H1 (cell line): ENCODE results near the gene MYH11. TPM values are rescaled to one million over a fixed set of nuclear protein-coding genes. Genes with fewer than 3 reads are reported as not detected.

Experiments
- CTCF ChIA-PET: fragments of 300-600 bp; sonication (Branson Sonifier 250); formaldehyde crosslinking; loops from one replicate; lab custom pipeline; 2021; ENCODE audit not compliant: partially characterized antibody; lab: Charles Lee
- POLR2A ChIA-PET: fragments of 300-600 bp; sonication (Branson Sonifier 250); formaldehyde crosslinking; loops from one replicate; lab custom pipeline; 2021; ENCODE audit warnings: inconsistent platforms; ENCODE audit not compliant: partially characterized antibody; lab: Charles Lee
- DNase-seq, 2 experiments: peaks; one replicate each; pipeline versions ENCODE4 v3.0.0 to v3.0.0-alpha.2; 2010 to 2022; ENCODE audit warnings: low spot score in 2 of 2, low read depth in 1 of 2, mixed read lengths in 1 of 2
- FAIRE-seq: peaks from 2 replicates; lab custom pipeline; 2011; peaks lifted over from hg19 to GRCh38; lab: Jason Lieb, UNC
- H2AFZ ChIP-seq: 2 replicates; pipeline ENCODE4 v1.8.1; 2012; ENCODE audit warnings: low read length, inconsistent platforms
- H2AK5ac ChIP-seq: 2 replicates; pipeline ENCODE4 v1.6.1; 2013; ENCODE audit warnings: low read depth, low read length
- H2BK120ac ChIP-seq: replicated peaks from 2 replicates; pipeline ENCODE3; 2013; ENCODE audit warnings: low read depth, low read length, inconsistent platforms
- H2BK12ac ChIP-seq: 2 replicates; pipeline ENCODE4 v1.6.1; 2013; ENCODE audit warnings: low read depth, low read length
- H2BK15ac ChIP-seq: 2 replicates; pipeline ENCODE4 v1.6.1; 2013; ENCODE audit warnings: low read length
- H2BK20ac ChIP-seq: 2 replicates; pipeline ENCODE4 v1.6.1; 2013; ENCODE audit warnings: low read length
- H2BK5ac ChIP-seq: 2 replicates; pipeline ENCODE4 v1.6.1; 2013; ENCODE audit warnings: low read depth, low read length
- H3K14ac ChIP-seq: 2 replicates; pipeline ENCODE4 v1.6.1; 2013; ENCODE audit warnings: inconsistent platforms; ENCODE audit not compliant: insufficient read length
- H3K18ac ChIP-seq: 2 replicates; pipeline ENCODE4 v1.6.1; 2013; ENCODE audit warnings: low read length; ENCODE audit errors: extremely low read depth
- H3K23ac ChIP-seq: 2 replicates; pipeline ENCODE4 v1.6.1; 2013; ENCODE audit warnings: inconsistent platforms; ENCODE audit not compliant: insufficient read length
- H3K23me2 ChIP-seq: 2 replicates; pipeline ENCODE4 v1.6.1; 2013; ENCODE audit warnings: low read depth, low read length
- H3K27ac ChIP-seq: 2 replicates; pipeline ENCODE4 v1.6.1; 2011; ENCODE audit warnings: low read depth, low read length, inconsistent platforms
- H3K27me3 ChIP-seq, 4 experiments: replicated peaks in 1 of 4; 1 replicate in 1 of 4; 2 replicates in 3 of 4; pipeline versions ENCODE4 v1.6.1 to v1.8.1; 2011 to 2013; ENCODE audit warnings: low read length in 3 of 4, mild to moderate bottlenecking in 3 of 4, inconsistent platforms in 2 of 4, mixed read lengths in 2 of 4, moderate library complexity in 1 of 4; ENCODE audit not compliant: control insufficient read depth in 3 of 4, insufficient read depth in 3 of 4; ENCODE audit errors: extremely low read depth in 1 of 4
- H3K36me3 ChIP-seq, 4 experiments: 2 replicates each; pipeline versions ENCODE4 v1.6.1 to v1.8.1; 2011 to 2013; ENCODE audit warnings: mild to moderate bottlenecking in 4 of 4, low read length in 3 of 4, moderate library complexity in 2 of 4, control low read depth in 1 of 4, inconsistent platforms in 1 of 4; ENCODE audit not compliant: insufficient read depth in 4 of 4, control insufficient read depth in 2 of 4
- H3K4ac ChIP-seq: replicated peaks from 2 replicates; pipeline ENCODE3; 2013; ENCODE audit warnings: low read length, low read depth, mixed read lengths, inconsistent platforms; ENCODE audit not compliant: insufficient read length
- H3K4me1 ChIP-seq, 4 experiments: replicated peaks in 1 of 4; 1 replicate in 1 of 4; 2 replicates in 3 of 4; pipeline versions ENCODE4 v1.6.1 to v1.8.1; 2011 to 2013; ENCODE audit warnings: low read length in 3 of 4, inconsistent platforms in 2 of 4, mixed read lengths in 1 of 4; ENCODE audit not compliant: insufficient read depth in 4 of 4, control insufficient read depth in 3 of 4
- H3K4me2 ChIP-seq, 2 experiments: 2 replicates each; pipeline versions ENCODE4 v1.6.1 to v1.8.1; 2011 to 2013; ENCODE audit warnings: low read depth in 2 of 2, low read length in 2 of 2, control low read depth in 1 of 2, inconsistent platforms in 1 of 2, mild to moderate bottlenecking in 1 of 2; ENCODE audit not compliant: insufficient read depth in 1 of 2
- H3K4me3 ChIP-seq, 4 experiments: fragments of 200-600, 300-600 bp in 1 of 4; sonication (generic), shearing (Covaris generic), sonication (Bioruptor Twin) in 1 of 4; 2 replicates each; pipeline versions ENCODE4 v1.5.1 to v1.8.1; 2011 to 2016; ENCODE audit warnings: low read length in 4 of 4, low read depth in 3 of 4, control low read depth in 2 of 4, inconsistent platforms in 2 of 4, mild to moderate bottlenecking in 2 of 4, mixed read lengths in 1 of 4, moderate library complexity in 1 of 4; ENCODE audit not compliant: insufficient read depth in 2 of 4; ENCODE audit errors: extremely low read depth in 1 of 4
- H3K56ac ChIP-seq: replicated peaks from 2 replicates; pipeline ENCODE3; 2013; ENCODE audit warnings: low read depth, mild to moderate bottlenecking, mixed read lengths, low read length, inconsistent platforms; ENCODE audit not compliant: insufficient read length
- H3K79me1 ChIP-seq: 2 replicates; pipeline ENCODE4 v1.6.1; 2013; ENCODE audit warnings: low read depth, low read length, control low read depth
- H3K79me2 ChIP-seq, 2 experiments: 2 replicates each; pipeline versions ENCODE4 v1.6.1 to v1.8.1; 2012 to 2013; ENCODE audit warnings: low read length in 2 of 2, mild to moderate bottlenecking in 2 of 2, inconsistent platforms in 1 of 2; ENCODE audit not compliant: insufficient read depth in 2 of 2, control insufficient read depth in 1 of 2
- H3K9ac ChIP-seq, 4 experiments: replicated peaks in 1 of 4; 1 replicate in 1 of 4; 2 replicates in 3 of 4; pipeline versions ENCODE4 v1.6.1 to v1.8.1; 2011 to 2013; ENCODE audit warnings: low read depth in 3 of 4, low read length in 3 of 4, control low read depth in 2 of 4, mild to moderate bottlenecking in 2 of 4, moderate library complexity in 2 of 4, inconsistent platforms in 1 of 4; ENCODE audit errors: extremely low read depth in 1 of 4
- H3K9me3 ChIP-seq, 2 experiments: 2 replicates each; pipeline versions ENCODE4 v1.6.1 to v1.8.1; 2012 to 2013; ENCODE audit warnings: mild to moderate bottlenecking in 2 of 2, moderate library complexity in 2 of 2, control low read depth in 1 of 2, inconsistent platforms in 1 of 2, low read depth in 1 of 2, low read length in 1 of 2, mixed read lengths in 1 of 2; ENCODE audit not compliant: insufficient read depth in 2 of 2
- H4K20me1 ChIP-seq, 2 experiments: replicated peaks in 1 of 2; 2 replicates each; pipeline versions ENCODE3 to v1.8.1; 2011 to 2013; ENCODE audit warnings: inconsistent platforms in 2 of 2, low read length in 2 of 2, mild to moderate bottlenecking in 1 of 2; ENCODE audit not compliant: insufficient read depth in 2 of 2, control insufficient read depth in 1 of 2
- H4K5ac ChIP-seq: 2 replicates; pipeline ENCODE4 v1.6.1; 2013; ENCODE audit warnings: low read length, low read depth, mixed read lengths, inconsistent platforms; ENCODE audit not compliant: insufficient read length
- H4K8ac ChIP-seq: 2 replicates; pipeline ENCODE4 v1.8.0; 2013; ENCODE audit warnings: mild to moderate bottlenecking, moderate library complexity, low read length, inconsistent platforms; ENCODE audit not compliant: insufficient read depth; ENCODE audit errors: extremely low read depth
- H4K91ac ChIP-seq: replicated peaks from 2 replicates; pipeline ENCODE3; 2013; ENCODE audit warnings: low read length, mixed read lengths, inconsistent platforms; ENCODE audit not compliant: insufficient read length
- ASH2L ChIP-seq: fragments of 200-600, 300-600 bp; sonication (generic); IDR thresholded peaks from one replicate; pipeline ENCODE4 v1.7.1; 2017; ENCODE audit warnings: low read length
- CHD1 ChIP-seq: IDR thresholded peaks from 2 replicates; pipeline ENCODE4 v1.6.1; 2012; ENCODE audit warnings: low read depth, low read length, improper control_type of control experiment
- CHD2 ChIP-seq: IDR thresholded peaks from 2 replicates; pipeline ENCODE4 v1.6.1; 2012; ENCODE audit warnings: low read length, improper control_type of control experiment
- CTBP2 ChIP-seq: IDR thresholded peaks from 2 replicates; pipeline ENCODE4 v1.7.0; 2011; ENCODE audit warnings: borderline replicate concordance, mild to moderate bottlenecking, moderate library complexity, mixed read lengths, low read length; ENCODE audit not compliant: insufficient read depth, insufficient read length
- HDAC6 ChIP-seq: IDR thresholded peaks from one replicate; pipeline ENCODE4 v1.7.1; 2012; ENCODE audit warnings: low read depth, mild to moderate bottlenecking, inconsistent platforms, low read length, moderate library complexity
- JUND ChIP-seq: IDR thresholded peaks from 2 replicates; pipeline ENCODE4 v1.6.1; 2011; ENCODE audit warnings: mild to moderate bottlenecking, improper control_type of control experiment, low read length
- POLR2AphosphoS5 ChIP-seq: IDR thresholded peaks from 2 replicates; pipeline ENCODE4 v1.6.1; 2011; ENCODE audit warnings: low read depth, low read length
- RFX5 ChIP-seq: IDR thresholded peaks from 2 replicates; pipeline ENCODE4 v1.6.1; 2011; ENCODE audit warnings: low read depth, low read length, improper control_type of control experiment, borderline replicate concordance
- RNF2 ChIP-seq: fragments of 200-900, 300-1000 bp; sonication (generic); IDR thresholded peaks from 2 replicates; pipeline ENCODE4 v1.7.1; 2016; ENCODE audit warnings: borderline replicate concordance, low read depth, mild to moderate bottlenecking, antibody characterized with exemption, low read length; ENCODE audit not compliant: poor library complexity, severe bottlenecking; ENCODE audit errors: missing control alignments
- SP1 ChIP-seq: IDR thresholded peaks from 2 replicates; pipeline ENCODE4 v1.6.1; 2011; ENCODE audit warnings: low read depth, low read length
- SP4 ChIP-seq: IDR thresholded peaks from 2 replicates; pipeline ENCODE4 v1.6.1; 2012; ENCODE audit warnings: low read length, inconsistent platforms
- SUZ12 ChIP-seq: fragments of 200-600 bp; sonication (generic); IDR thresholded peaks from 2 replicates; pipeline ENCODE4 v1.6.1; 2012; ENCODE audit warnings: mild to moderate bottlenecking, inconsistent platforms, low read length, moderate library complexity, mixed read lengths
- TEAD4 ChIP-seq: IDR thresholded peaks from 2 replicates; pipeline ENCODE4 v1.6.1; 2012; ENCODE audit warnings: low read depth, low read length, inconsistent platforms, mixed read lengths
- USF2 ChIP-seq: IDR thresholded peaks from 2 replicates; pipeline ENCODE4 v1.6.1; 2011; ENCODE audit warnings: low read length, improper control_type of control experiment
- WGBS, 2 experiments: shearing (Covaris generic) in 1 of 2; methylation state at CpG; one replicate each; pipeline versions ENCODE4 v1.1.6 to v1.1.7; 2013 to 2015; ENCODE audit warnings: low lambda C conversion rate in 2 of 2, mixed read lengths in 2 of 2, inconsistent platforms in 1 of 2, low coverage in 1 of 2, missing lambda C conversion rate in 1 of 2; ENCODE audit not compliant: insufficient replicate concordance in 2 of 2, insufficient coverage in 1 of 2, insufficient read length in 1 of 2; ENCODE audit errors: extremely low coverage in 1 of 2, missing lambda C conversion rate in 1 of 2; 5-methylcytosine and 5-hydroxymethylcytosine counted together
- polyA plus RNA-seq, 7 experiments: library from polyadenylated mRNA; depleted of rRNA in 3 of 7; stranded (reverse) in 5 of 7; unstranded in 2 of 7; fragments of >200 nt in 5 of 7; fragments of 200-250 nt in 2 of 7; gene quantifications; 1 replicate in 5 of 7; 2 replicates in 1 of 7; 4 replicates in 1 of 7; pipeline versions ENCODE4 v1.2.1 to v1.2.3, GENCODE V29; 2011 to 2013; ENCODE audit warnings: missing spikeins in 2 of 7, mixed read lengths in 2 of 7
- total RNA-seq: library from RNA; stranded (reverse); fragmentation: NEBNext Ultra II Directional; extraction: Animal tissue kit (Norgen Biotek cat#: 25700); gene quantifications from 2 replicates; pipeline ENCODE4 v1.2.1, GENCODE V29; 2021

MYH11 gene
- total and polyA plus RNA-seq, 2 of the 8 experiments (the other 6 are each of a cell fraction or from before 2014, with no cell fraction given) = 0.11 to 0.78 TPM

GRCh38 chr16:15729152-15729551 lies 127.7 kb downstream of the MYH11 start:
- no peak overlapping the region for H2BK5ac ChIP-seq
- H3K36me3 ChIP-seq = peaks cover 0 to 6% (median 0%) of the 10 kb centered on the region in 4 experiments; a peak in 3 of 8 replicates
- peak overlapping the region; percentile 28; the same call in 1 of the 2 replicates for H4K8ac ChIP-seq
- H4K91ac ChIP-seq = no peak overlapping the region
- H3K79me1 ChIP-seq = no peaks in the 10 kb centered on the region
- FAIRE-seq (no peak), DNase-seq (no peak)
- H3K9me3 ChIP-seq = no peaks in the 10 kb centered on the region
- no peak overlapping the region for H4K5ac ChIP-seq
- ChIA-PET POLR2A (interaction anchor here (2.3 kb wide), 1 partner anchor 11 kb away, joined by 7 read pairs; no protein-coding TSS in a partner anchor), CTCF (interaction anchor here (0.6 to 1.8 kb wide), 5 partner anchors 11 to 34 kb away, joined by 3 to 5 read pairs (median 3); no protein-coding TSS in a partner anchor)
- H3K4me3 ChIP-seq = no peak overlapping the region
- TF ChIP-seq JUND (no peak), CTBP2 (no peak), ASH2L (no peak), SP1 (no peak), TEAD4 (no peak), CHD2 (no peak), SUZ12 (no peak), RFX5 (no peak), SP4 (no peak), HDAC6 (no peak), POLR2AphosphoS5 (no peak), RNF2 (no peak), CHD1 (no peak), USF2 (no peak)
- H3K27ac ChIP-seq = no peak overlapping the region
- H3K14ac ChIP-seq = no peak overlapping the region
- H3K56ac ChIP-seq = no peak overlapping the region
- no peak overlapping the region for H2BK120ac ChIP-seq
- H3K4me1 ChIP-seq = no peaks in the 10 kb centered on the region
- no peak overlapping the region for H3K4ac ChIP-seq
- WGBS, 2 experiments = 86% methylated on average over 7 of the region's 7 CpGs; no CpG with 5 or more reads in 1 of the 2 experiments
- H3K4me2 ChIP-seq = no peak overlapping the region
- no peak overlapping the region for H3K18ac ChIP-seq
- no peaks in the 10 kb centered on the region for H3K79me2 ChIP-seq
- H3K9ac ChIP-seq = no peak overlapping the region
- H3K23me2 ChIP-seq = no peaks in the 10 kb centered on the region
- H3K23ac ChIP-seq = no peak overlapping the region
- no peak overlapping the region for H2BK12ac ChIP-seq
- no peak overlapping the region for H2AK5ac ChIP-seq
- no peak overlapping the region for H2AFZ ChIP-seq
- H2BK20ac ChIP-seq = no peak overlapping the region
- H2BK15ac ChIP-seq = no peak overlapping the region
- H3K27me3 ChIP-seq = no peaks in the 10 kb centered on the region
- no peaks in the 10 kb centered on the region for H4K20me1 ChIP-seq
